ENCODE data around the gene GNG13.
"Not testable (repeated sequence)": the region's sequence is repeated elsewhere in the genome, so short reads cannot be mapped to it uniquely, and the experiment has no call there.

GNG13 gene

DNA sequence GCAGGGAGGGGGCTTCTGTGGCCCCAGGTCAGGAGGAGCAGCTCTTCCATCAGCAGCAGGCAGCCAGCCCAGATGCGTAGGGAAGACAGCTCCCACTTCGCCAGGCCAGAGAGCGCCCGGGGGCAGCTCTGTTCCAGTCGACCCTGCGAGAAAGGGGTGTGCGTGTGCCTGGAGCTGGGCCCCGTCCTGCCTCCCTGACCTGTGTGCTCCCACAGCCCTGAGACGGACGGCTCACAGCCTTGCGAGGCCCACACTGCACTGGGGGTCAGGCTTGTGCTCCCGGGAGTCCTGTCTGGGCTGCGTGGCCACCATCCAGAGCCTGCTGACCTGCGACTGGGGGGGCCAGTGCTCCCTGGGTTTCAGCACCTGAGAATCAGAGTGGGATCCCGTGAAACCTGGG is 40.5 kb downstream of the GNG13 start:
- no peak for DNase-seq

DNA sequence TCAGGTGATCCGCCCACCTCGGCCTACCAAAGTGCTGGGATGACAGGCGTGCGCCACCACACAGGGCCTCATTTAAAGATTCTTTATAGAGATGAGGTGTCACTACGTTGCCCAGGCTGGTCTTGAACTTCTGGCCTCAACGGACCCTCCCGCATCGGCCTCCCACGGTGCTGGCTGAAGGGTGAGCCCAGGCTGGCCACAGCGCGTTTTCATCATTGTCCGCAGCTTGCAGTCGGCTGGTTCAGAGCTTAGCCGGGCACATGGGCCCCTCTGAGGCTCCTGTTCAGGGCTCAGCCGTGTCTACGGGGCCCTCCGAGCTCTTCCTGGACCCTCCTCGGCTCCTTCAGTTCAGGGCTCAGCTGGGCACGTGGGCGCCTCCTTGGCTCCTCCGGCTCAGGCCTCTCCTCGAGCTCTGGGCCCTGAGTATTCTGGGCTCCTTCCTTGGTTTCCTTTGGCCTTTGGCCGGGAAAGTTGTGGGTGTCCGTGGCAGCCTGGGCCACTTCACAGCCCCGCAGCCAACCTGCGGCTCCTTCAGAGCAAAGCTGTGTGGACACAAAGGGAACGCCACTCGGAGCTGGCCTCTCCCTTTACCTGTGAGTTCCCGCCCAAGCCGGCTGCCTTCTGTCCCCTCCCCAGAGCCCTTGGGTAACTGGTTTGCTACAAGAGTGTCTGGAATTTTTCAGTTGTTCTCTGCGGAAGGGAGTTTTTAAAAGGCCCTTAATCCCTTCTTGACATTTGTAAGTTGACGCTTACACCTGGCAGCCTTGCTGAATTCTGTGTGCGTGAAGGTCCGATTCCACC is 41.2 kb downstream of the GNG13 start:
- DNase-seq = no peak

DNA sequence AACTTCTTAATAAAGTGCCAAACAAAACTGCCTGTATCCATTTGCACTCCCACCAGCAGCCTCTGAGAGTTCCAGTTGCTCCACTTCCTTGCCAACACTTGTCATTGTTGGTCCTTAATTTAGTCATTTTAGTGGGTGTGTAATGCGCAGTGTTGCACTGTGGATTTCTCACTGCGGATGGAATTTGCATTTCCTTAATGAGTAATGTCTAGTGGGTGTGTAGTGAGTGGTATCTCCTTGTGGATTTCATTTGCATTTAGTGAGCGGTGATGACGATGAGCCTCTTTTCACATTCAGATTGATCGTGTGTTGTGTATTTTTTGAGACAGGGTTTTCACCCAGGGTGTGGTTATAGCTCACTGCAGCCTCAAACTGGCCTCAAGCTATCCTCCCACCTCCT is 44.1 kb downstream of the GNG13 start:
- no peak for DNase-seq

DNA sequence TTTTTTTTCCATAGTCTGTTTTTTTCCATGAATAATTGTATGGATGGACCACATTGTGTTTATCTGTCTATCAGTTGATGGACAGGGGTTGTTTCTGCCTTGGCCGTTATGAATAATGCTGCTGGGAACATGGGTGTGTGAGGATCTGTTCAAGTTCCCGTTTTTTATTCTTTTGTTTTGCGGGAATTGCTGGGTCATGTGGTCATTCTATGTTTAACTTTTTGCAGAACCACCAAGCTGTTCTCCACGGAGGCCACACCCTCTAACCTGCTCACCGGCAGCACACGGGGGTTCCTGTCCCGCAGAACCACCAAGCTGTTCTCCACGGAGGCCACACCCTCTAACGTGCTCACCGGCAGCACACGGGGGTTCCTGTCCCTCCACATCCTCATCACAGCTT is 45.9 kb downstream of the GNG13 start:
- no peak for DNase-seq

DNA sequence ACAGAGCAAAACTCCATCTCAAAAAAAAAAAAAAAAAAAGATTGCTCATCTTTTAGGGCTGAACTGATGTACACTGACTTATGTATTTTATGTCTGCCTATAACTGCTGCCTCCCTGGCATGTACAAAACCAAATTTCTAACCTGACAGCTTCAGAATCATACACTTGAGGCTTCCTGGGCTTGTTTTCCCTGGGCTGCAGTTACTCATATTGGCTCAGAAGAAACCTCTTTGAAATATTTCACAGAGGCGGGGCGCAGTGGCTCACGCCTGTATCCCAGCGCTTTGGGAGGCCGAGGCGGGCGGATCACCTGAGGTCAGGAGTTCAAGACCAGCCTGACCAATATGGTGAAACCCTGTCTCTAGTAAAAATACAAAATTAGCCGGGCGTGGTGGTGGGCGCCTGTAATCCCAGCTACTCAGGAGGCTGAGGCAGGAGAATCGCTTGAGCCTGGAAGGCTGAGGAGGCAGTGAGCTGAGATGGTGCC is 46.4 kb downstream of the GNG13 start:
- DNase-seq = not testable (repeated sequence)

DNA sequence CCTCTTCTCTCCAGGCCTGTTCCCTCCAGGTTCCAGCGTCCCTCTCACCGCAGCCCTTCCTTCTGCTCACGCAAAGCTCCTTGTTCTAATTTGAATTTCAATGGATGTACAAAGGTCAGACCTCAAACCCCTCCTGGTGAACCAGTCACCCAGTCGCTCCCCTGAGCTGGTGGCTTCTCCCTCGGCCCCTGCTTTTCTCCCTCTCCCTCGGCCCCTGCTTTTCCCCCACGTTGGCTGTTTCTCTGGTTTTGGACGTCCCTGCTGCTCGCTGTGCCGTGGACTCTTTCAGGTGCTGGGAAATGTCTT is 48.6 kb downstream of the GNG13 start:
- no peak for DNase-seq

DNA sequence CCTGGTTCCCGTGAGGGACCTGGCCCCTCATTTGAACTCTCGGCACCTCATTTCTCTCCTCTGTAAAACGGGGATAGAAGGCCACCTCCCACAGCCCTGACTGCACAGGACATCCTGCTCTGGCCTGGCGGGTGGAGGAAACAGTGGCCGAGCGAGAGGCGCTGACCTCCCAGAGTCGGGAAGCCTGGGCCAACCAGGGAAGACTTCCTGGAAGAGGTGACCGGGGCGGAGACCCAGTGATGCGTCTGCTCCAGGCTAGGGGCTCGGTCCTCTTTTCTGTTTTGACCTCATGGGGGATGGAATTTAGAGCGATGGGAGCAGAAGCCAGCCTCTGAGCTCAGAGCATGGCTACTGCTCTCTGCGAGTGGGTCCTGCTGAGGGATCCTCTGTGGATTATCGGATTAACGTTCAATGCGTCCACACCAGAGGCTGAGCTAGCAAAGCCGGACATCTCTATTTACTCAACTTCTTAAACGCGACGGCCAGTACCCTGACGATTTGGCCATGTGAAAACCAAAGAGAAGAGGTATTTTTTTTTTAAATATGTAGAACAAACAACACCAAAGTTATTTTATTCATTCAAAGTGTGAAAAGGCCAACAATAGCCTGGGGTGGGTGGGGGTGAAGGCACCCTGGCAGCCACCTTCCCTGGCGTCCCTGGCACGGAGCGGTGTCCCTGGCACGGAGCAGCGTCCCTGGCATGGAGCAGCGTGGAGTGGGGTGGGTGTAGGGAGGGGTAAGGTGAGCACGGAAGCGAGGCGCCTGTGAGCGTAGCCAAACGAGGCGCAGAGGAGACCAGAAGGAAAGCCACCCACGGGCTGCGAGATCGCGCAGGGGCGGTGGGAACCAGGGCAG is 49.2 kb downstream of the GNG13 start:
- no peak for DNase-seq

DNA sequence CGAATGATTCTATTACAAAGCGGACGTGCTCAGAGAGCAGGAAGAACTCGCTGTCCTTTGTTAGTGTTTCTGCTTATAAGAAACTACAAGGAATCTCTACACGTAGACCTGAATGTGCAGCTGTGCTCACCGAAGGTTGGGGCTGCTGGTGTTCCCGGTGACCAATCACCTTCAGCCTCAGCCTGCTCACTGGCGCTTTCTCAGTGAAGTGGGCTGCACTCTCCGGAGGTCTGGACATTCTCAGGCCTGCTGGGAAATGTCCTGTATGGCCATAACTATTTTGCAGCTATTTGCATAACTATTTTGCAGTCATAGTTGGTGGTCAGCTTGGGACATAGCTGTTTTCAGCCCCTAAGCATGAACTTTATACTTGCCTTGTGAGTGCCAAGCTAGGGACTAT is 50.0 kb downstream of the GNG13 start:
- no peak for DNase-seq

DNA sequence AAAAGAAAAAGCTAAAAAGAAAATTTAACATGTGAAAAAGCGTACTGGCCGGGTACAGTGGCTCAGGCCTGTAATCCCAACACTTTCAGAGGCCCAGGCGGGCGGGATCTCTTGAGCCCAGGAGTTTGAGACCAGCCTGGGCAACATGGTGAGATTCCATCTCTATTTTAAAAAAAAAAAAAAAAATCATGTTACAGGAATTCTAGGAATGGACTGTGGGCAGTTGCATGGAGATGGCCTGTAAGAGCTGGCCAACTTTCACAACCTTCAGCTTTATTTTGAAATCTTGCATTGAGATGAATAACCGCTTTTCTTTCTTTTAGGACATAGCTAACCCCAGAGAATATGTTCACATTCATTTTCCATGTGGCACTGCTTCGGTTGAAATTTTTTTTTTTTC is 51.5 kb downstream of the GNG13 start:
- DNase-seq = no peak

Data from NCI-H1105 treated with DMSO at 0.1 percent for 48 hours (cell line).